ACHN (cell line): ENCODE results near the gene BNC2.
"Not testable (repeated sequence)": the region's sequence is repeated elsewhere in the genome, so short reads cannot be mapped to it uniquely, and the experiment has no call there.

Experiments
- DNase-seq: peaks from one replicate; pipeline ENCODE4 v3.0.0-alpha.2; 2015
- in situ Hi-C: cut with HindIII; loops from 2 replicates; pipeline ENCODE4 v1.10.0; 2017; ENCODE audit warnings: low sequenced_read_pairs, low pct_ligation_motif_present, low pct_unique_long_range_greater_than_20kb

BNC2 gene

DNA sequence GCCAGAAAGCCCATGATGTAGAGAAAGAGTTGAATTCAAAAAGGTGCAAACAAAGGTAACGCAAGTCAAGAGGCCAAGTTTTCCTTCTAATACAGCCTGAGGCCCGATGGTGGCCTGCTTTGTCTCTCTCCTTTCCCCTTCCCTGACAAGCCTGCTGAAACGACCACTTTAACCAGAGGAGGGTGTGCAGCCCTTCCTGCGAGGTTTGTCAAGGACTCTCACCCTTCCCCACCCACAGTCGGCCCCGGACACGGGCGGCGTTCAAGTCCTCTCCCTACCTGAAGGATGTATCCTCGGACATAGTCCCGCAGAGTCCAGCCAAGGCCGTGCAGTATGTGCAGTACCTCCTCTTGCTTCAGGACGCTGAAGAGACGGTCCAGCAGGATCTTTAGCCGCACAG is 318.2 kb downstream of the BNC2 start:
- in situ Hi-C loops = no loop called here
- no peak for DNase-seq

- in situ Hi-C loops = no loop called here
- DNase-seq = no peak
These were observed 318.8 kb downstream of the BNC2 start for GRCh38 chr9:16551692-16552091.

- DNase-seq = no peak
- in situ Hi-C loops = no loop called here
These were observed 324.8 kb downstream of the BNC2 start for GRCh38 chr9:16545639-16546038.

GRCh38 chr9:16544842-16545241 is 325.6 kb downstream of the BNC2 start:
- no peak for DNase-seq
- in situ Hi-C loops = no loop called here

GRCh38 chr9:16543686-16544085 is 326.8 kb downstream of the BNC2 start:
- DNase-seq = no peak
- in situ Hi-C loops = no loop called here

DNA sequence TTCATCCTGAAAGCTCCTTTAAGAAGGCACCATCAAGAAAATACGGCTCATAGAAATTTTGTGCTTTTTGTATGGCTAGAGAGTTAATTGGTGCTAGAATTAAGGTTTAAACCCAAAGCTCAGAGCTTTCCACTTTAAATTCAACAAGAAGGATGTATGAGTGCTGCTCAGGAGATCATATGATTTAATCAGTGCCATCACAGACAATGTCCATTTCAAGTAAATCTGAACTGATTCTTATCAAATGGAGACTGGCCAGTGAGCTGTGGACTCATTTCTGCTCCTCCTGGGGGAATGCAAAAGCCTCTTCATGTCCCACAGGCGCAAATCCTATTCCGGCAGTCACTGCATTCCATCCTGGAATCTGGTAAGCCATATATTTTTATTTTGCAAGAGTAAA is 327.2 kb downstream of the BNC2 start:
- in situ Hi-C loops = no loop called here
- DNase-seq = no peak

DNA sequence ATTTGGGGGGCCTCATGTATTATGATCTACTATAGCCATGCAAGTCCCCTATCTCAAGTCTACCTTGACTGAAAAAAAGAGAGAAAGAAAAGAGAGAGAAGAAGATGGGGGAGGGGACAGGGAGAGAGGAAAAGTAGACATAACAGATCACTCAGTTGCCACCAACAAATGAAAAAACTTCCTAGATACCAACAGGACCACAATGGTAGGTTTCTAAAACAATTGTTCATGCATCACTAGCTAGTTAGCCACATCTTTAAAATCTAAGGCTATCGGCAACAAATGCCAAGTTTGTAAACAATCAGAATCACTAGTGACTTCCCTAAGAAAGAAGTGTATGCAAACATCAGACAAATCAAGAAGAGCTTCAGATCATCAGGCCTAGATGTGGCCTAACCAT is 328.2 kb downstream of the BNC2 start:
- DNase-seq = no peak
- in situ Hi-C loops = no loop called here

GRCh38 chr9:16540743-16541613 is 329.5 kb downstream of the BNC2 start:
- in situ Hi-C loops = no loop called here
- peak; percentile 36 for DNase-seq

- DNase-seq, in situ Hi-C loops: not testable (repeated sequence)
These were observed 330.8 kb downstream of the BNC2 start for GRCh38 chr9:16539626-16540025.

DNA sequence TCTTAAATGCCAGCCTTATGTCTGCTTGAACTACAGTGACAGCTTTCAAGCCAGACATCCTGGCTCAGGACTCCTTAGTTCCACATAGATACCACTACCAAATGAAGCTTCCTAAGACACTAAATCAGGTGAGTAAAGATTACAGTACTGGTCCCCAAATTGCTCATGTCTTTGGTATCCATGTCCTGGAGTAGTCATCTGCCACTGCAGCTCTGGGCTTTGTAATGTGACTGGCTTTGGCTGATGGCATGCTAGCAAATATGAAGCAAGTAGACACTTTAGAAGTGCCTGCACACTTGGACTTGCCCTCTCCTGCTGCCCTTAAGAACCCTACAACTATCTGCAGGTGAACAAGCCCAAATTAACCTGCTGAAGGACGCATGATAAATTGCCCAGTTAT is 334.9 kb downstream of the BNC2 start:
- in situ Hi-C loops = no loop called here
- DNase-seq = no peak

DNA sequence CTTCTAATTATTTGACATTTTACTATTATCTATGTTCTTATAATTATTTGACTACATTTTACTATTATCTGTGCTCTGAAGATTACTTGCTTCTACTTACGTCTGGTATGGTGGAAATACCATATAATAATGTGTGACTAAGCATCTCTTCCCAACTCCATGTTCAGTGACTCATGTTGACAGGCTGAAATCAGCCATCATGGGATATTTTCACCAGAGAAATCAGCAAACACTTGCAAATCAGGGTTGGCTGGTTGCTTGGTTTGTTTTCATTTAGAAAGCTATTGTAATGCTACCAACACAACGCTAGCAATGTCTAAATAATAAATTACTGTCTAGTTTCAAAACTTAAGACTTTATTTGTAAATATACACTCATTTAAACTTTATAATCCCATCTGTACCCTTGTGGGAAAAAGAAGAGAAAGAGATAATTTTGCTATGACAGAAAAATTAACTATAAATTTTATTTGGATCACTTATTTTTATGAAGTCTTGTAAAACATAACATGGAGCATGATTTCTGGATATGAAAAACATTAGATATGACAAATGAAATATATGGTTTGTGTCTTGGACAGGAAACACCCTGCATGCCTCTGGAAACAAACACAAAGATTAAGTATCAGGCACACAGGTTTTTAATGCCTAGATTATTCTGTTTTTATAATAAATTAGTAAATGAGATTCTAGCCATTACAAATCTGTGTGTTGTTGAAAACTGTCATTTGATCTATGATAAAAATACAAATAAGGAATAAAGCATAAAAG is 337.6 kb downstream of the BNC2 start:
- DNase-seq = peak; percentile 37
- in situ Hi-C loops = no loop called here

- in situ Hi-C loops = no loop called here
These were observed 338.2 kb downstream of the BNC2 start for GRCh38 chr9:16532272-16532671.

DNA sequence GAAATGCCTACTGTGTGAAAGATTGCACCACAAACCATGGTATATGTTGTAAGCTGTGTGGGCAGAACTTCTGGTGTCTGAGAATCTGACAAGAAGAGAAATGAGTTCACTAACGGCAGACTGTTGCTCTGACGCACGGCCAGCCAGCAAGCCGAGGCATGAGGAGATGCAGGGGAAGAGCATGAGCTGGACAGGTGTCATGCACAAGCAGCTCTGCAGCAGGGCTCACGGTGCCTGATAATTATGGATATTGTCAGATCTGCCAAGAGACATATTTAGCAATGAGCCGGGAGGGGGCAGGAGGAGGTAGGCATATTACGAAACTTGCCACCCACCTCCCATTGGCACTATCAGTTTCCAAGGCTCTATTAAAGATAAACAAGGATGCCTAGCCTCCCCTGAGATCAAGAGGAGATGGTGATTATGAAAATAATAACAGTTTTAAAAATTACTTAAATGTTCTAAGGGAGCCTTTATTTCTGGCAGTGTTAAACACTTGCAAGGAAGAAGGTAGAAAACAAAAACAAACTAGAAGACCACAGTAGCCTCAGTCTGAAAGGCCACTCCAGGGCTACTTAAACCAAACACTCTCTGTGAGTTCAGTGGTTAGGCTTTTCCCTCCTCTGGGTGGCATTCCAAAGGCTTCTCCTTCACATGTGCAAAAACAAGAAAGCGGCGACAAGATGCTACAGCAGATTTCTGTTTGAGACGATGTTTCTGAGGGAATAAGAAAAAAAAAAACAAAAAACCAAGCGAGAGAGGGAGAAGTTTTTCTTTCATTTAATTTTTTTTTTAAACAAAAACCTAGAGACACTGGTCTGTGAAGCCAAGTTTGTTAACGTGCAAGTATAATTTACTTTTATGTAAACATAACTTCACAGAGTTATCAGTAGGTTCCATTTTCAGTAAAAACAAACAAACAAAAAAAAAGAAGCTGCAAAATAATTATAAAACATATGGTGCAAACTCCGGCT is 339.5 kb downstream of the BNC2 start:
- no peak for DNase-seq
- in situ Hi-C loops = no loop called here

More at GRCh38 chr9:16532272-16532671, 338.2 kb downstream of the BNC2 start:
- no peak for DNase-seq

DNA sequence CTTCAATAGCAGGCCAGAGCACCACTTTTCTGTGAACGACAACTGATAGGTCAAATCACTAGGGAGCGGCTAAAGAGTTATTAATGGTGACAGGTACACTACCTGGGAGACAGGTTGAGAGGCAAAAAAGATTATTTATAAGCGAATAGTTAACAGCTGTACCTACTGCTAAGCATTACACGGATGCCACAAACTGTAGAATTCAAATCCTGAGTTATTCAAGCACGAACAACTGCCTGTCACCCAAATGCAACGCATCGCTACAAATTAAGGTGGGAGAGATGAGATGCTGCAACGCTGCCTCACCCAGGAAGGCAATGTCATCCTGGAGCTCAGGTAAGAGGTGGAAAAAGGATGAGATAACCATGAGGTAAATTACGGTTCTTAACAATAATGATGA is 342.9 kb downstream of the BNC2 start:
- in situ Hi-C loops = no loop called here
- no peak for DNase-seq

GRCh38 chr9:16526380-16526779 is 344.1 kb downstream of the BNC2 start:
- in situ Hi-C loops = no loop called here
- peak; percentile 23 for DNase-seq

GRCh38 chr9:16524823-16525222 is 345.6 kb downstream of the BNC2 start:
- no peak for DNase-seq
- in situ Hi-C loops = no loop called here

DNA sequence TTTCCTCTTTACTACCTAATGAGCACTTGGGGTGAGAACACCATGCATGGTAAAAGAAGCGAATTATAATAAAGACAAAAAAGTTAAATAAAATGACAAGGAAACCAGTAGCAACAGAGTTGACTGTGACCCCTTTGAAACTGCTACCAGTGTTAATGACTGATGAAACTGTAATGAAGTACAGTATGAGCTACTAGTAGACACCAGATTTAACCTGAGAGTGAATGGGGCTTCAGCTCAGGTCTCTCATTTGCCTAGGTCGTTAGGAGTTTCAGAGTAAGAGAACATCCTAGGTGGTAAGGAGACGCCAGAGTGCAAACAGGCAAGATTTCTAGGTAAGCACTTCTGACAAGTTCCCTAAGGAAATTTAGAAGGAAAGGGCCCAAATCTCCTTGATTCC is 346.4 kb downstream of the BNC2 start:
- in situ Hi-C loops = no loop called here
- DNase-seq = no peak

- in situ Hi-C loops = no loop called here
- no peak for DNase-seq
These were observed 348.5 kb downstream of the BNC2 start for GRCh38 chr9:16521868-16522411.
